SIG-M5 treated with dmso at 0.1 percent for 504 hours (cell line): ENCODE results near the gene TMEM115.

ENCODE experiments used
- DNase-seq: peaks from one replicate; lab custom pipeline; 2025; ENCODE audit not compliant: unreplicated experiment; lab: John Stamatoyannopoulos, UW

TMEM115 gene

GRCh38 chr3:50334339-50335075 is 24.8 kb downstream of the TMEM115 start:
- DNase-seq, result no peak

GRCh38 chr3:50333744-50334328 is 25.5 kb downstream of the TMEM115 start:
- no peak for DNase-seq

- no peak for DNase-seq
These were observed 27.9 kb downstream of the TMEM115 start for GRCh38 chr3:50331364-50331907.

- DNase-seq, result no peak
These were observed 29.0 kb downstream of the TMEM115 start for GRCh38 chr3:50330330-50330729.

GRCh38 chr3:50327943-50328691 is 31.2 kb downstream of the TMEM115 start, which contains the start of gene TUSC2:
TSS of gene TUSC2 (minus strand) at chr3:50328223. CDS start at chr3:50328099, 124 bp downstream.
- peak; percentile 95 for DNase-seq

GRCh38 chr3:50327129-50327528 is 32.2 kb downstream of the TMEM115 start:
- no peak for DNase-seq

- DNase-seq, result no peak
These were observed 33.2 kb downstream of the TMEM115 start for GRCh38 chr3:50326182-50326541.

GRCh38 chr3:50325497-50326181 is 33.7 kb downstream of the TMEM115 start:
- no peak for DNase-seq

- no peak for DNase-seq
These were observed 34.2 kb downstream of the TMEM115 start for GRCh38 chr3:50325113-50325480.

- DNase-seq, result peak; percentile 55
These were observed 34.8 kb downstream of the TMEM115 start for GRCh38 chr3:50324351-50325112.

- DNase-seq, result no peak
These were observed 35.6 kb downstream of the TMEM115 start for GRCh38 chr3:50323614-50324199.

GRCh38 chr3:50323092-50323600 is 36.2 kb downstream of the TMEM115 start:
- no peak for DNase-seq

GRCh38 chr3:50322386-50323091 is 36.8 kb downstream of the TMEM115 start, which contains the start of gene HYAL2:
TSS of gene HYAL2 (minus strand) at chr3:50322745. CDS start at chr3:50320489, 2,256 bp downstream.
- DNase-seq, result no peak

- no peak for DNase-seq
These were observed 37.3 kb downstream of the TMEM115 start for GRCh38 chr3:50322115-50322385.

GRCh38 chr3:50321336-50322114 is 37.8 kb downstream of the TMEM115 start:
- DNase-seq, result peak; percentile 84

GRCh38 chr3:50320853-50321335 is 38.4 kb downstream of the TMEM115 start:
- DNase-seq, result peak; percentile 43

- DNase-seq, result no peak
These were observed 39.3 kb downstream of the TMEM115 start for GRCh38 chr3:50319894-50320625.
